Measurements from ENCODE around the gene LYPD6B. TPM values are rescaled to one million over a fixed set of nuclear protein-coding genes. Genes with fewer than 3 reads are reported as not detected.

The LYPD6B gene
- total and polyA plus RNA-seq, 2 donors (not counting 3 experiments of a cell fraction or from before 2014, with no cell fraction given), result not detected

DNA sequence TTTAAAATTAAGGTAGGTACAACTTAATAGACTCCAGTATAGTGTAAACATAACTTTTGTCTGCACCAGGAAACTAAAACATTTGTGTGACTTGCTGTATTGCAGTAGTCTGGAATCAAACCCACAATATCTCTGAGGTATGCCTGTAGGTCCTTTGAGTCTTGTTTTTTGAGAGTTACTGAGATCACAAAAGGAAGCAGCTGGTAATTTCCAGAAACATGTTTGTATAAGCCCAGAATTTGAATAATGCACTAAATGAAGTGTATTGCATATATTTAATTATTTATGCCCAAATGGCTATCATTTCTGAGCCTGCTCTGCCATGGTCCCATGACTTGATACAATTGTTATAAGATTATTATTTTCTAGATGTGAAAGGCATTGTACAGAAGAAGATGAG, 148.6 kb downstream of the LYPD6B start:
- Histone ChIP-seq H3K9ac (replicated peaks; ENCODE audit: extremely low read depth, insufficient read depth, low read length) (no peak overlapping the region), H3K36me3 (ENCODE audit: control insufficient read depth in 2 of 2, extremely low read depth in 1 of 2, insufficient read depth in 2 of 2, low read length in 2 of 2) (no peaks in the 10 kb centered on the region), H3K9me1 (replicated peaks; ENCODE audit: control insufficient read depth, extremely low read depth, insufficient read depth, low read length) (no peaks in the 10 kb centered on the region), H4K20me1 (replicated peaks; ENCODE audit: control insufficient read depth, extremely low read depth, insufficient read depth, low read length) (no peaks in the 10 kb centered on the region), H3K4me2 (ENCODE audit: insufficient read depth, low read length) (no peak overlapping the region), H3K79me2 (ENCODE audit: control insufficient read depth, insufficient read depth, low read length) (no peaks in the 10 kb centered on the region), H3K27me3 (ENCODE audit: control insufficient read depth in 2 of 2, insufficient read depth in 2 of 2, low read length in 2 of 2) (no peaks in the 10 kb centered on the region), H3K4me1 (ENCODE audit: control insufficient read depth, extremely low read depth, insufficient read depth, low read length) (no peaks in the 10 kb centered on the region), H3K9me3 (replicated peaks; ENCODE audit: control insufficient read depth, insufficient read depth, low read length) (no peaks in the 10 kb centered on the region), H3K27ac (ENCODE audit: insufficient read depth, low read depth, low read length) (no peak overlapping the region), H3K4me3 (replicated peaks in 1 of 3; ENCODE audit: insufficient read depth in 1 of 3, low read depth in 1 of 3, low read length in 3 of 3) (no peak overlapping the region), H2AFZ (ENCODE audit: low read depth, low read length) (no peak overlapping the region)
- dilution Hi-C loops (cut with MboI; ENCODE audit: extremely low pct_ligation_motif_present, low sequenced_read_pairs) (no loop called here), intact Hi-C loops (cut with micrococcal nuclease) (no loop called here)
- FAIRE-seq (no peak), DNase-seq (ENCODE audit: low read depth, low spot score) (no peak)
- TF ChIP-seq FOS (IDR thresholded peaks at IDR 0.05; ENCODE audit: borderline replicate concordance, insufficient read depth, low read length), result no peak
- TF ChIP-seq, protein P1, sequence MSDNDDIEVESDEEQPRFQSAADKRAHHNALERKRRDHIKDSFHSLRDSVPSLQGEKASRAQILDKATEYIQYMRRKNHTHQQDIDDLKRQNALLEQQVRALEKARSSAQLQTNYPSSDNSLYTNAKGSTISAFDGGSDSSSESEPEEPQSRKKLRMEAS (IDR thresholded peaks at IDR 0.05; ENCODE audit: insufficient read depth, insufficient read length), result no peak
- no peak for TF ChIP-seq MYC (IDR thresholded peaks at IDR 0.05; ENCODE audit: low read depth, low read length)
- no peak for TF ChIP-seq JUN (IDR thresholded peaks at IDR 0.05; ENCODE audit: borderline replicate concordance, insufficient read depth, insufficient read length, low read depth)
- TF ChIP-seq, protein P2, sequence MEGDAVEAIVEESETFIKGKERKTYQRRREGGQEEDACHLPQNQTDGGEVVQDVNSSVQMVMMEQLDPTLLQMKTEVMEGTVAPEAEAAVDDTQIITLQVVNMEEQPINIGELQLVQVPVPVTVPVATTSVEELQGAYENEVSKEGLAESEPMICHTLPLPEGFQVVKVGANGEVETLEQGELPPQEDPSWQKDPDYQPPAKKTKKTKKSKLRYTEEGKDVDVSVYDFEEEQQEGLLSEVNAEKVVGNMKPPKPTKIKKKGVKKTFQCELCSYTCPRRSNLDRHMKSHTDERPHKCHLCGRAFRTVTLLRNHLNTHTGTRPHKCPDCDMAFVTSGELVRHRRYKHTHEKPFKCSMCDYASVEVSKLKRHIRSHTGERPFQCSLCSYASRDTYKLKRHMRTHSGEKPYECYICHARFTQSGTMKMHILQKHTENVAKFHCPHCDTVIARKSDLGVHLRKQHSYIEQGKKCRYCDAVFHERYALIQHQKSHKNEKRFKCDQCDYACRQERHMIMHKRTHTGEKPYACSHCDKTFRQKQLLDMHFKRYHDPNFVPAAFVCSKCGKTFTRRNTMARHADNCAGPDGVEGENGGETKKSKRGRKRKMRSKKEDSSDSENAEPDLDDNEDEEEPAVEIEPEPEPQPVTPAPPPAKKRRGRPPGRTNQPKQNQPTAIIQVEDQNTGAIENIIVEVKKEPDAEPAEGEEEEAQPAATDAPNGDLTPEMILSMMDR (IDR thresholded peaks at IDR 0.05; ENCODE audit: extremely low read depth in 1 of 2, insufficient read depth in 1 of 2, low read depth in 1 of 2, low read length in 2 of 2), result no peak
- no TSS peak for BruUV-seq (replicated peaks)
- ChIA-PET POLR2A (no interaction called here), CTCF (no interaction called here)

DNA sequence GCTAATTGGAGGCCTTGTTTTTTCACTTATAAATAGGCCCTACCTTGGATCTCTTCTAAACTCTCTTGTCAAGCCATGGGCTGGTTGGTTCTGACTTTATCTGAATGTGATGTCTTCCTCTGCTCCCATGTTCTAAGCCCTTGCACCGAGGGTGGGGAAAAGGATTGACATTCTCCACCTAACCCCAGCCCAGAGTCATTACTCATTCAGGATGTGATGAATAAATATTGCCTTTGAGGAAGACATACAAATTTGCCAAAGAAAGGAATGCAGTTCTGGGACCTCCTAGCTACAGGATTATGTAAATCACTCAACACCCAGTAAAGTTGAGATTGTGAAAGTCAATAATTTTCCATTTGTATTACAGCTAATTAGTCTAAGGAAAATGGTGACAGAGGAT, 149.8 kb downstream of the LYPD6B start:
- TF ChIP-seq JUN (IDR thresholded peaks at IDR 0.05; ENCODE audit: borderline replicate concordance, insufficient read depth, insufficient read length, low read depth), result no peak
- no peak overlapping the region for H3K9ac ChIP-seq (replicated peaks; ENCODE audit: extremely low read depth, insufficient read depth, low read length)
- intact Hi-C loops (cut with micrococcal nuclease), result no loop called here
- H3K36me3 ChIP-seq (ENCODE audit: control insufficient read depth in 2 of 2, extremely low read depth in 1 of 2, insufficient read depth in 2 of 2, low read length in 2 of 2), result no peaks in the 10 kb centered on the region
- H2AFZ ChIP-seq (ENCODE audit: low read depth, low read length), result no peak overlapping the region
- ChIA-PET POLR2A (no interaction called here), CTCF (no interaction called here)
- BruUV-seq (replicated peaks), result no TSS peak
- dilution Hi-C loops (cut with MboI; ENCODE audit: extremely low pct_ligation_motif_present, low sequenced_read_pairs), result no loop called here
- H3K4me1 ChIP-seq (ENCODE audit: control insufficient read depth, extremely low read depth, insufficient read depth, low read length), result no peaks in the 10 kb centered on the region
- DNase-seq (ENCODE audit: low read depth, low spot score) (no peak), FAIRE-seq (no peak)
- H3K79me2 ChIP-seq (ENCODE audit: control insufficient read depth, insufficient read depth, low read length), result no peaks in the 10 kb centered on the region
- no peak overlapping the region for H3K4me3 ChIP-seq (replicated peaks in 1 of 3; ENCODE audit: insufficient read depth in 1 of 3, low read depth in 1 of 3, low read length in 3 of 3)
- H3K9me3 ChIP-seq (replicated peaks; ENCODE audit: control insufficient read depth, insufficient read depth, low read length), result no peaks in the 10 kb centered on the region
- H3K9me1 ChIP-seq (replicated peaks; ENCODE audit: control insufficient read depth, extremely low read depth, insufficient read depth, low read length), result no peaks in the 10 kb centered on the region
- no peak overlapping the region for H3K4me2 ChIP-seq (ENCODE audit: insufficient read depth, low read length)
- no peaks in the 10 kb centered on the region for H4K20me1 ChIP-seq (replicated peaks; ENCODE audit: control insufficient read depth, extremely low read depth, insufficient read depth, low read length)
- H3K27me3 ChIP-seq (ENCODE audit: control insufficient read depth in 2 of 2, insufficient read depth in 2 of 2, low read length in 2 of 2), result no peaks in the 10 kb centered on the region
- H3K27ac ChIP-seq (ENCODE audit: insufficient read depth, low read depth, low read length), result no peak overlapping the region

All from endothelial cell of umbilical vein (primary cell).